ENCODE measurements around the gene PSMD9. TPM values are rescaled to one million over a fixed set of nuclear protein-coding genes. Genes with fewer than 3 reads are reported as not detected.

Gene PSMD9
- total and polyA plus RNA-seq, 12 donors = 13.6 to 117 (median 34.4) TPM

DNA sequence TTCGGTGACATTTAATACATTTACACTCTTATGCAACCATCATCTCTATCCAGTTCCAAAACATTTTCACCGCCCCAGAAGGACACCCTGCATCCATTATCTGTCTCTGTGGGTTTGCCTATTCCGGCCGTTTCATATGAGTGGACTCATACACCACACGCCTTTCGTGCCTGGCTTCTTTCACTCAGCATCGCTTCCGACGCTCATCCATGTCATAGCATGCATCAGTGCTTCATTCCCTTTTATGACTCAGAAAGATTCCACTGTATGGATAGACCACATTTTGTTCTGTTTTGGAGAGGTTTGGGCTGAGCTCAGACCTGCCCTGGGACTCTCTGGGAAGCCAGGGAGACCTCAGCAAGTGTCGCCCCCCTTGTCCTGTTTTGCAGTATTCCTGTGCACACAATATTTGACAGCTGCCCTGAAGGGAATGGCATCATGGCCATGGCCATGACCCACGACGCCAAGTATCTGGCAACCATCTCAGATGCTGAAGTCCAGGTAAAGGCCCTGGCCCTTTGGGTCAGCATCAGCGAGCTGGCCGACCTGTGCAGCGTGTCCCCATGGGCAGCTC, 53.6 kb downstream of the PSMD9 start:
- DNase-seq (no peak), ATAC-seq (no peak)
- no peak overlapping the region for H3K4me3 ChIP-seq
- H3K27me3 ChIP-seq = no peaks in the 10 kb centered on the region
- H3K9me3 ChIP-seq = peaks cover 0 to under 1% (median 0%) of the 10 kb centered on the region in 11 donors
- no peak overlapping the region for H3K27ac ChIP-seq
- WGBS, 2 donors = 97 to 98% methylated on average over 15 of the region's 15 CpGs
- H3K4me1 ChIP-seq = no peaks in the 10 kb centered on the region
- intact Hi-C loops (cut with DNase I) = no loop called here
- peaks cover 0 to 9% (median 0%) of the 10 kb centered on the region in 9 donors for H3K36me3 ChIP-seq
- TF ChIP-seq, protein P1, sequence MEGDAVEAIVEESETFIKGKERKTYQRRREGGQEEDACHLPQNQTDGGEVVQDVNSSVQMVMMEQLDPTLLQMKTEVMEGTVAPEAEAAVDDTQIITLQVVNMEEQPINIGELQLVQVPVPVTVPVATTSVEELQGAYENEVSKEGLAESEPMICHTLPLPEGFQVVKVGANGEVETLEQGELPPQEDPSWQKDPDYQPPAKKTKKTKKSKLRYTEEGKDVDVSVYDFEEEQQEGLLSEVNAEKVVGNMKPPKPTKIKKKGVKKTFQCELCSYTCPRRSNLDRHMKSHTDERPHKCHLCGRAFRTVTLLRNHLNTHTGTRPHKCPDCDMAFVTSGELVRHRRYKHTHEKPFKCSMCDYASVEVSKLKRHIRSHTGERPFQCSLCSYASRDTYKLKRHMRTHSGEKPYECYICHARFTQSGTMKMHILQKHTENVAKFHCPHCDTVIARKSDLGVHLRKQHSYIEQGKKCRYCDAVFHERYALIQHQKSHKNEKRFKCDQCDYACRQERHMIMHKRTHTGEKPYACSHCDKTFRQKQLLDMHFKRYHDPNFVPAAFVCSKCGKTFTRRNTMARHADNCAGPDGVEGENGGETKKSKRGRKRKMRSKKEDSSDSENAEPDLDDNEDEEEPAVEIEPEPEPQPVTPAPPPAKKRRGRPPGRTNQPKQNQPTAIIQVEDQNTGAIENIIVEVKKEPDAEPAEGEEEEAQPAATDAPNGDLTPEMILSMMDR (IDR thresholded peaks at IDR 0.05) = no peak

DNA sequence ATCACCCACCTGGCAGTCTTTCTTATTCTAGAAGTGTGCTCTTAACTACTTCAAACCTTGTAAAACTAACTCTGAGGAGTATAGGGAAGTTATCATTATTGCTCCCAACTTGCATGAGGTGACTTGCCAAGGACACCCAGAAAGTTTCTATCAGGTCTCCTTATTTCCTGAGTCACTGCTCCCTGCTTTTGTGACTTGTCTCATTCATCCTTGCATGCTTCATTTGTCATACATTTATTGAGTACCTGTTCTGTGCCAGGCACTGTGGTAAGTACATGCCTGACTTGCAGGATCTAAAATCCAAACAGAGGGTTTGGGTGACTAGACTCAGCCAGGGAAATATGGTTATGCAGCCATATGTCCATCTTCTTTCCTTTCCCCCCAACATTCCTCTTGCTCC, 55.3 kb downstream of the PSMD9 start:
- H3K4me1 ChIP-seq = no peaks in the 10 kb centered on the region
- ATAC-seq (no peak), DNase-seq (no peak)
- no peak overlapping the region for H3K4me3 ChIP-seq
- intact Hi-C loops (cut with DNase I) = no loop called here
- no peaks in the 10 kb centered on the region for H3K9me3 ChIP-seq
- TF ChIP-seq, protein P1 (IDR thresholded peaks at IDR 0.05) = no peak
- H3K27ac ChIP-seq = no peak overlapping the region
- H3K36me3 ChIP-seq = peaks cover 0 to 9% (median 0%) of the 10 kb centered on the region in 9 donors
- no peaks in the 10 kb centered on the region for H3K27me3 ChIP-seq

DNA sequence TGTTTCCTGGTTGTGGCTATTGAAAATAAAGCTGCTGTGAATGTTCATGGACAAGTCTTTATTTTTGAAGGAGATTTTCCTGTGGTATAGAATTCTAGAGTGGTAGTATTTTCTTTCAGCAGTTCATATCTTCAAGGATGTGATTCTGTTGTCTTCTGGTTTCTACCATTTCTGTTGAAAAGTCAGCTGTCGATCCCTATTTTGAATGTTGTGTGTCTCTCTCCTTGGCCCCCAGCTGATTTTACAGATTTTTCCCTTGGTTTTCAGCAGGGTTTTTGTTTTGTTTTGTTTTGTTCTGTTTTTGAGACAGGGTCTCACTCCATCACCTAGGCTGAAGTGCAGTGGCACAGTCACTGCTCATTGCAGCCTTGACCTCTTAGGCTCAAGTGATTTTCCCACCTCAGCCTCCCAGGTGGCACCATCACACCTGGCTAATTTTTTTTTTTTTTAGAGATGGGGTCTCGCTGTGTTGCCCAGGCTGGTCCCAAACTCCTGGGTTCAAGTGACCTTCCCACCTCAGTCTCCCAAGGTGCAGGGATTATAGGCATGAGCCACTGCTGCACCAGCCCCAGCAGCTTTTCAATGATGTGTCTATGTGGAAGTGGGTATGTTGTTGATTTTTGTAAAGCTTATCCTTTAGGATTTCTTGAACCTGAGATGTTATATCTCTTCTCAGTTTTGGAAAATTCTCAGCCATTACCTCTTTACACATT, 57.9 kb downstream of the PSMD9 start:
- H3K27me3 ChIP-seq = no peaks in the 10 kb centered on the region
- DNase-seq = no peak
- no peaks in the 10 kb centered on the region for H3K4me1 ChIP-seq
- 96% methylated on average over 2 of the region's 2 CpGs for WGBS, 2 donors
- H3K36me3 ChIP-seq = peaks cover 0 to 9% (median 0%) of the 10 kb centered on the region in 9 donors
- H3K9me3 ChIP-seq = no peaks in the 10 kb centered on the region
- H3K27ac ChIP-seq = no peak overlapping the region
- intact Hi-C loops (cut with DNase I) = no loop called here
- TF ChIP-seq, protein P1 (IDR thresholded peaks at IDR 0.05) = no peak
- no peak for ATAC-seq
- H3K4me3 ChIP-seq = no peak overlapping the region

DNA sequence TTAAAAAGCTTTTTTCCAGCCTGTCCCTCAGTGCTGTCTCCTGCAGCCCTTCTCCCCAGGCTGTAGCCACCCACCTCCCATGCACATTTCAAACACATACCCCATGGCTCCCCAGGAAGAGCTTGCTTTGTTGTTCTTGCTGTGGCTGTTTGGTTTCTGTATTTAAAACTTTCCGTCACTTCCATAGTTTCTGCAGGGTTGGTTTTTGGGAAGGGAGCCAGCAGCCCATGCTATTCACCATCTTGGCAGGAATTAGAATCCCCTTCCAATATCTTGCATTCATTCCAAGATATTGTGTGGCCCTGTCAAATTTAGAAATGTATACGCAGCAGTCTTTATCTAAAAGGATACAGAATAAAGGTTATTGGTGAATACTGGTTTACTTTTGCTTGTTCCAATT, 59.4 kb downstream of the PSMD9 start:
- 82 to 84% methylated on average over 2 of the region's 2 CpGs for WGBS, 2 donors
- H3K4me1 ChIP-seq = no peaks in the 10 kb centered on the region
- H3K4me3 ChIP-seq = no peak overlapping the region
- H3K27ac ChIP-seq = no peak overlapping the region
- ATAC-seq = no peak
- no peaks in the 10 kb centered on the region for H3K27me3 ChIP-seq
- intact Hi-C loops (cut with DNase I) = no loop called here
- TF ChIP-seq, protein P1 (IDR thresholded peaks at IDR 0.05) = no peak
- no peaks in the 10 kb centered on the region for H3K9me3 ChIP-seq
- no peak for DNase-seq
- peaks cover 0 to 9% (median 0%) of the 10 kb centered on the region in 9 donors for H3K36me3 ChIP-seq

Measured in heart right ventricle (tissue), 16 donors.